K562 (cell line): ENCODE results near the gene RNF222. TPM values are rescaled to one million over a fixed set of nuclear protein-coding genes. Genes with fewer than 3 reads are reported as not detected.

ENCODE experiments used
- ATAC-seq: fragments of 200-7000 bp; cut with Tn5 transposase; 3 replicates; pipeline ENCODE4 v1.9.1; 2020; ENCODE audit warnings: moderate library complexity
- BruUV-seq: library from RNA; stranded (reverse); fragments of 400-500 nt; replicated peaks from 2 replicates; lab custom pipeline; 2021; lab: Mats Ljungman, UMichigan
- CTCF ChIA-PET: fragments of 300-600 bp; formaldehyde crosslinking; extraction: SDS; loops from one replicate; lab custom pipeline; 2021; ENCODE audit warnings: low intra/inter-chr PET ratio; lab: Yijun Ruan, JAX
- POLR2A ChIA-PET: fragments of 300-600, 350-650 bp; sonication (Branson Sonifier 250); formaldehyde crosslinking; extraction: SDS; loops from one replicate; lab custom pipeline; 2021; ENCODE audit warnings: antibody characterized with exemption, inconsistent platforms; lab: Yijun Ruan, JAX
- DNase-seq, 4 experiments: peaks; one replicate each; pipeline versions ENCODE4 v3.0.0 to v3.0.0-alpha.2; 2011 to 2018; ENCODE audit warnings: low spot score in 3 of 4, mixed read lengths in 3 of 4; ENCODE audit errors: extremely low read depth in 1 of 4
- FAIRE-seq: peaks from 2 replicates; lab custom pipeline; 2011; peaks lifted over from hg19 to GRCh38; lab: Jason Lieb, UNC
- H2AFZ ChIP-seq: 2 replicates; pipeline ENCODE4 v1.6.0; 2011; ENCODE audit warnings: low read depth, low read length, control low read depth, inconsistent platforms
- H3K27ac ChIP-seq: fragments of 200-600 bp; 3 replicates; pipeline ENCODE4 v1.8.0; 2011; ENCODE audit warnings: low read depth, mild to moderate bottlenecking, control low read depth, inconsistent platforms, low read length, moderate library complexity, mixed read lengths; ENCODE audit errors: extremely low read depth
- H3K27me3 ChIP-seq, 2 experiments: fragments of 300-600 bp in 1 of 2; 2 replicates in 1 of 2; 3 replicates in 1 of 2; pipeline versions ENCODE4 v1.6.0 to v1.8.0; 2011; ENCODE audit warnings: inconsistent platforms in 2 of 2, low read length in 2 of 2, mild to moderate bottlenecking in 1 of 2, mixed read lengths in 1 of 2, moderate library complexity in 1 of 2; ENCODE audit not compliant: control insufficient read depth in 2 of 2, insufficient read depth in 2 of 2
- H3K36me3 ChIP-seq: fragments of 300-600 bp; 3 replicates; pipeline ENCODE4 v1.8.0; 2011; ENCODE audit warnings: mild to moderate bottlenecking, low read length, inconsistent platforms; ENCODE audit not compliant: control insufficient read depth, insufficient read depth
- H3K4me1 ChIP-seq, 2 experiments: fragments of 200-600 bp in 1 of 2; replicated peaks in 1 of 2; 2 replicates in 1 of 2; 3 replicates in 1 of 2; pipeline versions ENCODE4 v1.5.1 to v1.8.0; 2011; ENCODE audit warnings: inconsistent platforms in 2 of 2, low read length in 2 of 2, mild to moderate bottlenecking in 1 of 2, mixed read lengths in 1 of 2, moderate library complexity in 1 of 2; ENCODE audit not compliant: control insufficient read depth in 2 of 2, insufficient read depth in 2 of 2
- H3K4me2 ChIP-seq: 2 replicates; pipeline ENCODE4 v1.6.1; 2011; ENCODE audit warnings: low read length, control low read depth, inconsistent platforms, mixed read lengths; ENCODE audit not compliant: insufficient read depth
- H3K4me3 ChIP-seq: fragments of 200-600 bp; sonication (generic), shearing (Covaris generic); 2 replicates; pipeline ENCODE4 v1.5.1; 2016; ENCODE audit warnings: control low read depth, inconsistent platforms
- H3K79me2 ChIP-seq: fragments of 200-600 bp; 3 replicates; pipeline ENCODE4 v1.8.0; 2011; ENCODE audit warnings: low read length, inconsistent platforms; ENCODE audit not compliant: control insufficient read depth, insufficient read depth
- H3K9ac ChIP-seq, 2 experiments: 2 replicates each; pipeline versions ENCODE4 v1.6.0 to v1.6.1; 2011; ENCODE audit warnings: low read depth in 2 of 2, low read length in 2 of 2, control low read depth in 1 of 2, inconsistent platforms in 1 of 2, mild to moderate bottlenecking in 1 of 2, mixed read lengths in 1 of 2; ENCODE audit not compliant: insufficient read depth in 1 of 2
- H3K9me1 ChIP-seq: one replicate; pipeline ENCODE4 v1.6.0; 2011; ENCODE audit warnings: inconsistent platforms, mild to moderate bottlenecking, low read length, moderate library complexity; ENCODE audit not compliant: control insufficient read depth, insufficient read depth
- H3K9me3 ChIP-seq: replicated peaks from 2 replicates; pipeline ENCODE4 v1.5.1; 2011; ENCODE audit warnings: low read depth, low read length, inconsistent platforms; ENCODE audit not compliant: control insufficient read depth, insufficient read depth
- H4K20me1 ChIP-seq: replicated peaks from 2 replicates; pipeline ENCODE4 v1.6.1; 2011; ENCODE audit warnings: low read length, inconsistent platforms, mixed read lengths; ENCODE audit not compliant: control insufficient read depth, insufficient read depth
- CEBPG ChIP-seq, 3 experiments: fragments of 200-800 bp in 1 of 3; sonication (Bioruptor generic) in 1 of 3; sonication (generic) in 1 of 3; formaldehyde crosslinking in 1 of 3; IDR thresholded peaks in 2 of 3; conservative IDR thresholded peaks in 1 of 3; 2 replicates each; pipeline versions ENCODE4 v1.6.1 to v1.8.0; 2016 to 2022; ENCODE audit warnings: missing compliant biosample characterization in 2 of 3, missing genetic modification characterization in 2 of 3, mild to moderate bottlenecking in 1 of 3, missing genetic modification reagents in 1 of 3
- MTA2 ChIP-seq: fragments of 450-650 bp; IDR thresholded peaks from 2 replicates; pipeline ENCODE4 v1.6.1; 2016; ENCODE audit warnings: low read depth
- NELFE ChIP-seq: IDR thresholded peaks from 2 replicates; pipeline ENCODE4 v1.6.1; 2011; ENCODE audit warnings: mild to moderate bottlenecking; ENCODE audit not compliant: insufficient read depth, insufficient read length
- NFRKB ChIP-seq: fragments of 450-650 bp; IDR thresholded peaks from 2 replicates; pipeline ENCODE4 v1.6.1; 2016; ENCODE audit warnings: low read depth
- RNF2 ChIP-seq: sonication (generic); IDR thresholded peaks from 2 replicates; pipeline ENCODE4 v1.6.1; 2016
- TAF9B ChIP-seq: fragments of 450-650 bp; IDR thresholded peaks from 2 replicates; pipeline ENCODE4 v1.6.1; 2018; ENCODE audit warnings: mild to moderate bottlenecking; ENCODE audit not compliant: partially characterized antibody
- XRCC5 ChIP-seq: fragments of 200-400 bp; formaldehyde crosslinking; IDR thresholded peaks from 2 replicates; pipeline ENCODE4 v1.6.1; 2017; ENCODE audit warnings: low read depth, mild to moderate bottlenecking, low read length
- ZEB2 ChIP-seq: fragments of 450-650 bp; IDR thresholded peaks from 2 replicates; pipeline ENCODE4 v1.6.1; 2016
- ZKSCAN3 ChIP-seq: fragments of 250-450 bp; sonication (Bioruptor Pico); IDR thresholded peaks from 2 replicates; pipeline ENCODE4 v1.4.0; 2020
- ZNF57 ChIP-seq: fragments of 450-650 bp; formaldehyde crosslinking; IDR thresholded peaks from 2 replicates; pipeline ENCODE4 v1.4.0; 2020; ENCODE audit warnings: mild to moderate bottlenecking, moderate library complexity
- ZNF76 ChIP-seq: fragments of 250-450 bp; sonication (Bioruptor Pico); IDR thresholded peaks from 2 replicates; pipeline ENCODE4 v1.4.0; 2020; ENCODE audit warnings: mild to moderate bottlenecking, moderate library complexity, borderline replicate concordance
- WGBS: fragments of 100-300 bp; shearing (Covaris generic); methylation state at CpG from one replicate; pipeline ENCODE4 v1.1.6; 2016; ENCODE audit warnings: low coverage, mixed read lengths; ENCODE audit not compliant: insufficient coverage; ENCODE audit errors: missing lambda C conversion rate; 5-methylcytosine and 5-hydroxymethylcytosine counted together
- in situ Hi-C: fragments of 300-500 bp; cut with MboI; formaldehyde crosslinking; loops from 4 replicates; pipeline ENCODE4 v1.15.0; 2018; ENCODE audit warnings: inconsistent platforms, mixed read lengths
- intact Hi-C: fragments of 100-400 bp; cut with micrococcal nuclease; formaldehyde crosslinking; loops from 2 replicates; pipeline ENCODE4 v1.14.2; 2022
- polyA plus RNA-seq, 8 experiments: library from polyadenylated mRNA; depleted of rRNA in 4 of 8; stranded (reverse) in 5 of 8; unstranded in 3 of 8; fragments of >200 nt; fragmentation: Nextera tagmentation in 2 of 8; fragmentation: Illumina TruSeq in 1 of 8; extraction: Ambion mirVana in 2 of 8; extraction: Trizol in 1 of 8; gene quantifications; 2 replicates each; pipeline versions ENCODE4 v1.2.1 to v1.2.3, GENCODE V29; 2011 to 2014; ENCODE audit warnings: inconsistent platforms in 1 of 8, missing spikeins in 1 of 8
- total RNA-seq, 7 experiments: library from RNA; depleted of rRNA in 6 of 7; stranded (reverse); fragments of >200 nt in 6 of 7; fragmentation: Illumina TruSeq in 2 of 7; extraction: Trizol in 2 of 7; gene quantifications; 2 replicates each; pipeline versions ENCODE4 v1.2.1 to v1.2.3, GENCODE V29; 2011 to 2021; ENCODE audit warnings: low replicate concordance in 1 of 7
- TF ChIP-seq, protein P1 (sequence below): fragments of 250-450 bp; sonication (Bioruptor Pico); IDR thresholded peaks from 2 replicates; pipeline ENCODE4 v1.8.0; 2022; ENCODE audit warnings: inconsistent platforms, mild to moderate bottlenecking, moderate library complexity, borderline replicate concordance
- TF ChIP-seq, protein P2 (sequence below): IDR thresholded peaks from 3 replicates; pipeline ENCODE4 v1.6.1; 2011; ENCODE audit warnings: borderline replicate concordance, mild to moderate bottlenecking, moderate library complexity; ENCODE audit not compliant: insufficient read length; ENCODE audit errors: extremely low read depth
- TF ChIP-seq, protein P3 (sequence below), 2 experiments: fragments of 450-650 bp in 1 of 2; sonication (generic) in 1 of 2; formaldehyde crosslinking in 1 of 2; IDR thresholded peaks in 1 of 2; conservative IDR thresholded peaks in 1 of 2; 2 replicates each; pipeline versions ENCODE4 v1.6.1 to v1.8.1; 2016 to 2023; ENCODE audit warnings: mild to moderate bottlenecking in 2 of 2, moderate library complexity in 2 of 2, inconsistent platforms in 1 of 2, missing genetic modification reagents in 1 of 2

Gene RNF222
- total and polyA plus RNA-seq, 9 of the 15 experiments (the other 6 are each of a cell fraction or from before 2014, with no cell fraction given): not detected

- TF ChIP-seq, protein P1, sequence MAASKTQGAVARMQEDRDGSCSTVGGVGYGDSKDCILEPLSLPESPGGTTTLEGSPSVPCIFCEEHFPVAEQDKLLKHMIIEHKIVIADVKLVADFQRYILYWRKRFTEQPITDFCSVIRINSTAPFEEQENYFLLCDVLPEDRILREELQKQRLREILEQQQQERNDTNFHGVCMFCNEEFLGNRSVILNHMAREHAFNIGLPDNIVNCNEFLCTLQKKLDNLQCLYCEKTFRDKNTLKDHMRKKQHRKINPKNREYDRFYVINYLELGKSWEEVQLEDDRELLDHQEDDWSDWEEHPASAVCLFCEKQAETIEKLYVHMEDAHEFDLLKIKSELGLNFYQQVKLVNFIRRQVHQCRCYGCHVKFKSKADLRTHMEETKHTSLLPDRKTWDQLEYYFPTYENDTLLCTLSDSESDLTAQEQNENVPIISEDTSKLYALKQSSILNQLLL: no peak
- TF ChIP-seq XRCC5: no peak
- TF ChIP-seq ZNF76 (CRISPR knock-in tag): no peak
Measured at GRCh38 chr17:8354236-8354635, 43.4 kb downstream of the RNF222 start (continued).

GRCh38 chr17:8353736-8354135 is 43.9 kb downstream of the RNF222 start:
- no peaks in the 10 kb centered on the region for H3K79me2 ChIP-seq
- ChIA-PET POLR2A (interaction anchor here (1.1 kb wide), 1 partner anchor 128 kb away, joined by 4 read pairs; no protein-coding TSS in a partner anchor), CTCF (no interaction called here)
- no peak overlapping the region for H3K9ac ChIP-seq
- H3K4me3 ChIP-seq: no peak overlapping the region
- no peaks in the 10 kb centered on the region for H3K27me3 ChIP-seq
- no peaks in the 10 kb centered on the region for H4K20me1 ChIP-seq
- no peaks in the 10 kb centered on the region for H3K9me3 ChIP-seq
- DNase-seq (no peak), FAIRE-seq (no peak), ATAC-seq (no peak)
- no peak overlapping the region for H3K27ac ChIP-seq
- no TSS peak for BruUV-seq
- WGBS: 21% methylated on average over 5 of the region's 7 CpGs
- in situ Hi-C loops: no loop called here
- no peaks in the 10 kb centered on the region for H3K36me3 ChIP-seq
- no peak overlapping the region for H2AFZ ChIP-seq
- no peaks in the 10 kb centered on the region for H3K4me1 ChIP-seq
- intact Hi-C loops: no loop called here
- no peak overlapping the region for H3K4me2 ChIP-seq
- H3K9me1 ChIP-seq: no peaks in the 10 kb centered on the region
- TF ChIP-seq CEBPG (CRISPR knock-in tag; IDR thresholded peaks at IDR 0.05) (no peak), CEBPG (tag; conservative IDR thresholded peaks at IDR 0.05 in 1 of 2, IDR thresholded peaks at IDR 0.05 in 1 of 2) (no peak), NFRKB (no peak), RNF2 (no peak), MTA2 (no peak), TAF9B (no peak), NELFE (no peak), ZNF57 (CRISPR knock-in tag) (no peak), ZEB2 (no peak), ZKSCAN3 (no peak)
- TF ChIP-seq, protein P2, sequence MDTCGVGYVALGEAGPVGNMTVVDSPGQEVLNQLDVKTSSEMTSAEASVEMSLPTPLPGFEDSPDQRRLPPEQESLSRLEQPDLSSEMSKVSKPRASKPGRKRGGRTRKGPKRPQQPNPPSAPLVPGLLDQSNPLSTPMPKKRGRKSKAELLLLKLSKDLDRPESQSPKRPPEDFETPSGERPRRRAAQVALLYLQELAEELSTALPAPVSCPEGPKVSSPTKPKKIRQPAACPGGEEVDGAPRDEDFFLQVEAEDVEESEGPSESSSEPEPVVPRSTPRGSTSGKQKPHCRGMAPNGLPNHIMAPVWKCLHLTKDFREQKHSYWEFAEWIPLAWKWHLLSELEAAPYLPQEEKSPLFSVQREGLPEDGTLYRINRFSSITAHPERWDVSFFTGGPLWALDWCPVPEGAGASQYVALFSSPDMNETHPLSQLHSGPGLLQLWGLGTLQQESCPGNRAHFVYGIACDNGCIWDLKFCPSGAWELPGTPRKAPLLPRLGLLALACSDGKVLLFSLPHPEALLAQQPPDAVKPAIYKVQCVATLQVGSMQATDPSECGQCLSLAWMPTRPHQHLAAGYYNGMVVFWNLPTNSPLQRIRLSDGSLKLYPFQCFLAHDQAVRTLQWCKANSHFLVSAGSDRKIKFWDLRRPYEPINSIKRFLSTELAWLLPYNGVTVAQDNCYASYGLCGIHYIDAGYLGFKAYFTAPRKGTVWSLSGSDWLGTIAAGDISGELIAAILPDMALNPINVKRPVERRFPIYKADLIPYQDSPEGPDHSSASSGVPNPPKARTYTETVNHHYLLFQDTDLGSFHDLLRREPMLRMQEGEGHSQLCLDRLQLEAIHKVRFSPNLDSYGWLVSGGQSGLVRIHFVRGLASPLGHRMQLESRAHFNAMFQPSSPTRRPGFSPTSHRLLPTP: no peak
- TF ChIP-seq, protein P3, sequence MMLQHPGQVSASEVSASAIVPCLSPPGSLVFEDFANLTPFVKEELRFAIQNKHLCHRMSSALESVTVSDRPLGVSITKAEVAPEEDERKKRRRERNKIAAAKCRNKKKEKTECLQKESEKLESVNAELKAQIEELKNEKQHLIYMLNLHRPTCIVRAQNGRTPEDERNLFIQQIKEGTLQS (IDR thresholded peaks at IDR 0.05): no peak
- TF ChIP-seq, protein P3 (CRISPR knock-in tag; conservative IDR thresholded peaks at IDR 0.05): no peak
